ENCODE data around the gene ARHGAP12. TPM values are rescaled to one million over a fixed set of nuclear protein-coding genes. Genes with fewer than 3 reads are reported as not detected.

The ARHGAP12 gene
- total RNA-seq, 1 experiment from 2014 or later: 39.5 TPM

GRCh38 chr10:31822616-31823318 is 105.9 kb downstream of the ARHGAP12 start:
- CTCF ChIA-PET: interaction anchor here (1.2 kb wide), 1 partner anchor 1135 kb away, joined by 4 read pairs; no protein-coding TSS in a partner anchor
- POLR2A ChIA-PET: interaction anchor here (0.6 kb wide), 1 partner anchor 1104 kb away, joined by 3 read pairs; no protein-coding TSS in a partner anchor
- Mint-ChIP-seq H3K4me1 (no peaks in the 10 kb centered on the region), H3K27me3 (ENCODE audit: low read depth) (no peaks in the 10 kb centered on the region), H3K36me3 (no peaks in the 10 kb centered on the region), H3K9me3 (no peaks in the 10 kb centered on the region), H3K4me3 (no peak overlapping the region), H3K27ac (peak overlapping the region; percentile 2; the same call in 1 of the 2 replicates)
- ATAC-seq (no peak), DNase-seq (ENCODE audit: low spot score) (no peak)
- TF ChIP-seq ATF1 (CRISPR knock-in tag; IDR thresholded peaks at IDR 0.05) (no peak), ZNF671 (CRISPR knock-in tag; IDR thresholded peaks at IDR 0.05) (no peak), CBFB (CRISPR knock-in tag; IDR thresholded peaks at IDR 0.05; ENCODE audit: low read depth) (no peak), ZNF121 (CRISPR knock-in tag; IDR thresholded peaks at IDR 0.05) (no peak), GRHL2 (CRISPR knock-in tag; IDR thresholded peaks at IDR 0.05; ENCODE audit: insufficient replicate concordance, severe bottlenecking) (no peak), IRF1 (CRISPR knock-in tag; IDR thresholded peaks at IDR 0.05) (no peak), USF1 (CRISPR knock-in tag; IDR thresholded peaks at IDR 0.05) (no peak), GABPB1 (CRISPR knock-in tag; IDR thresholded peaks at IDR 0.05) (no peak), PRDM15 (CRISPR knock-in tag; IDR thresholded peaks at IDR 0.05) (no peak), E2F4 (CRISPR knock-in tag; IDR thresholded peaks at IDR 0.05; ENCODE audit: borderline replicate concordance, low read depth) (no peak), SMAD4 (CRISPR knock-in tag; IDR thresholded peaks at IDR 0.05) (no peak), MYBL2 (CRISPR knock-in tag; IDR thresholded peaks at IDR 0.05) (no peak), HMGA2 (CRISPR knock-in tag; IDR thresholded peaks at IDR 0.05) (no peak), ELF4 (CRISPR knock-in tag; IDR thresholded peaks at IDR 0.05; ENCODE audit: low read depth) (no peak), NFE2L1 (CRISPR knock-in tag; IDR thresholded peaks at IDR 0.05) (no peak), RELA (CRISPR knock-in tag; IDR thresholded peaks at IDR 0.05; ENCODE audit: borderline replicate concordance) (no peak)

- no peak for DNase-seq (ENCODE audit: low spot score)
- Mint-ChIP-seq H3K27me3 (ENCODE audit: low read depth) (no peaks in the 10 kb centered on the region), H3K4me1 (no peaks in the 10 kb centered on the region), H3K9me3 (no peaks in the 10 kb centered on the region), H3K36me3 (no peaks in the 10 kb centered on the region), H3K27ac (no peak overlapping the region), H3K4me3 (no peak overlapping the region)
- TF ChIP-seq CBFB (CRISPR knock-in tag; IDR thresholded peaks at IDR 0.05; ENCODE audit: low read depth) (no peak), OVOL2 (CRISPR knock-in tag; IDR thresholded peaks at IDR 0.05; ENCODE audit: borderline replicate concordance) (no peak), ATF3 (CRISPR knock-in tag; conservative IDR thresholded peaks at IDR 0.05) (no peak), SMAD3 (CRISPR knock-in tag; IDR thresholded peaks at IDR 0.05; ENCODE audit: borderline replicate concordance) (no peak), PRRX2 (CRISPR knock-in tag; IDR thresholded peaks at IDR 0.05) (no peak), TEAD4 (CRISPR knock-in tag; IDR thresholded peaks at IDR 0.05) (no peak), CDX4 (CRISPR knock-in tag; IDR thresholded peaks at IDR 0.05; ENCODE audit: borderline replicate concordance) (no peak), E2F1 (CRISPR knock-in tag; IDR thresholded peaks at IDR 0.05) (no peak), ZNF232 (CRISPR knock-in tag; IDR thresholded peaks at IDR 0.05) (no peak)
- ChIA-PET CTCF (interaction anchor here (1.2 kb wide), 1 partner anchor 1134 kb away, joined by 4 read pairs; no protein-coding TSS in a partner anchor), POLR2A (no interaction called here)
- no peak for ATAC-seq
Measured at GRCh38 chr10:31822150-31822549, 106.5 kb downstream of the ARHGAP12 start.
